Suprapubic skin (tissue), 4 donors: Measurements from ENCODE around the gene USP7. TPM values are rescaled to one million over a fixed set of nuclear protein-coding genes. Genes with fewer than 3 reads are reported as not detected.

Experiments
- DNase-seq, 2 donors: peaks; one replicate each; pipeline ENCODE4 v3.0.0-alpha.2; 2019; ENCODE audit warnings: low spot score in 2 of 2
- H3K27ac ChIP-seq: fragments of 200-600 bp; sonication (generic); one replicate; pipeline ENCODE4 v1.5.1; 2019
- H3K27me3 ChIP-seq: fragments of 200-600 bp; sonication (generic); one replicate; pipeline ENCODE4 v1.5.1; 2019
- H3K36me3 ChIP-seq: fragments of 200-600 bp; sonication (generic); one replicate; pipeline ENCODE4 v1.5.1; 2019
- H3K4me1 ChIP-seq: fragments of 200-600 bp; sonication (generic); one replicate; pipeline ENCODE4 v1.5.1; 2019
- H3K4me3 ChIP-seq: fragments of 200-600 bp; sonication (generic); one replicate; pipeline ENCODE4 v1.5.1; 2019; ENCODE audit warnings: mild to moderate bottlenecking
- H3K9me3 ChIP-seq: fragments of 200-600 bp; sonication (generic); one replicate; pipeline ENCODE4 v1.5.1; 2019
- EP300 ChIP-seq: sonication (generic); formaldehyde crosslinking; IDR thresholded peaks from one replicate; pipeline ENCODE4 v1.6.1; 2017; ENCODE audit warnings: antibody characterized with exemption
- POLR2A ChIP-seq, 2 donors: fragments of 450-650 bp; IDR thresholded peaks; one replicate each; pipeline ENCODE4 v1.6.1; 2017; ENCODE audit warnings: antibody characterized with exemption in 2 of 2, mild to moderate bottlenecking in 2 of 2, moderate library complexity in 2 of 2
- POLR2AphosphoS5 ChIP-seq, 3 donors: sonication (generic); formaldehyde crosslinking; IDR thresholded peaks; one replicate each; pipeline ENCODE4 v1.6.1; 2017; ENCODE audit warnings: antibody characterized with exemption in 3 of 3
- whole genome bisulfite sequencing: methylation state at CpG from one replicate; pipeline ENCODE4 v1.1.5; 2018; 5-methylcytosine and 5-hydroxymethylcytosine counted together
- total RNA-seq, 4 donors: library from RNA; depleted of rRNA; stranded (reverse); fragments of >200 nt; gene quantifications; one replicate each; pipeline ENCODE4 v1.1.0, GENCODE V29; 2016
- TF ChIP-seq, protein P1 (sequence below), 2 donors: fragments of 200-600 bp in 1 of 2; fragments of 450-650 bp in 1 of 2; sonication (generic) in 1 of 2; IDR thresholded peaks; one replicate each; pipeline ENCODE4 v1.5.1; 2016 to 2019; ENCODE audit warnings: antibody characterized with exemption in 2 of 2, mild to moderate bottlenecking in 1 of 2, moderate library complexity in 1 of 2

USP7 gene
- total RNA-seq, 4 donors from 2014 or later: 94.7 to 135 (median 119) TPM

DNA sequence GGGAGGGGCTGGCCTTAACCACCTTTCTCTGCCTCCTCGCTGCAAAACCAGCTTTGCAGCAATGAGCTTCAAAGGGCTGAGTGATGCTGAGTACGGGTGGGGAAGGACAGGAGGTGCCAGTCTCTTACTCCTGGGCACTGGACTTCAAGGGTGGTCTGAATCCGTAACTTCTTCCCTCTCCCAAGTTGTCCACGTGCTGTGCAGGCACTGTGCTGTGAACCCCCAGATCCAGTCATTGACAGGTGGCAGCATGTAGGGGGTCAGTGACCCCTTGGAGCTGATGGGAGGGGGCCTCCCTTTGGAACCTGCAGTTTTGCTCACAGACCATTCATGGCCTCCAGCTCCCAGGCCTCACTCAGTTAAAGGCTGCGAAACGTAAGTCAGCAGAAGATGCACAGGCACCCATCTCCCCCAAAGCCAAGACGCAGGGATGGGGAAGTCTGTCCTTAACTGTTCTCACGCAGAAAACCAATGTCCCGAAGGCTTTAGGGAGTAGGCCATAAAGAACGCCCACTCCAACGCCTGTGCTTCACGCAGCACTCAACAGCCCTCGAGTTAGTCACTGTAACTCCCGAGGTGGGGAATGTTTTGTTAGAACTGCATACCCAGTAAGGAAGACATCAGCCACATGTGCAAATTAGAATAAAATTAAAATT is 73.7 kb downstream of the USP7 start:
- peaks cover 10% of the 10 kb centered on the region for H3K4me1 ChIP-seq
- no peaks in the 10 kb centered on the region for H3K9me3 ChIP-seq
- no peak overlapping the region for H3K4me3 ChIP-seq
- no peaks in the 10 kb centered on the region for H3K27me3 ChIP-seq
- 80% methylated on average over 14 of the region's 14 CpGs for WGBS
- no peak for DNase-seq
- H3K27ac ChIP-seq: no peak overlapping the region
- TF ChIP-seq EP300 (no peak), POLR2AphosphoS5 (IDR thresholded peaks at IDR 0.05) (no peak), POLR2A (IDR thresholded peaks at IDR 0.05) (no peak)
- TF ChIP-seq, protein P1, sequence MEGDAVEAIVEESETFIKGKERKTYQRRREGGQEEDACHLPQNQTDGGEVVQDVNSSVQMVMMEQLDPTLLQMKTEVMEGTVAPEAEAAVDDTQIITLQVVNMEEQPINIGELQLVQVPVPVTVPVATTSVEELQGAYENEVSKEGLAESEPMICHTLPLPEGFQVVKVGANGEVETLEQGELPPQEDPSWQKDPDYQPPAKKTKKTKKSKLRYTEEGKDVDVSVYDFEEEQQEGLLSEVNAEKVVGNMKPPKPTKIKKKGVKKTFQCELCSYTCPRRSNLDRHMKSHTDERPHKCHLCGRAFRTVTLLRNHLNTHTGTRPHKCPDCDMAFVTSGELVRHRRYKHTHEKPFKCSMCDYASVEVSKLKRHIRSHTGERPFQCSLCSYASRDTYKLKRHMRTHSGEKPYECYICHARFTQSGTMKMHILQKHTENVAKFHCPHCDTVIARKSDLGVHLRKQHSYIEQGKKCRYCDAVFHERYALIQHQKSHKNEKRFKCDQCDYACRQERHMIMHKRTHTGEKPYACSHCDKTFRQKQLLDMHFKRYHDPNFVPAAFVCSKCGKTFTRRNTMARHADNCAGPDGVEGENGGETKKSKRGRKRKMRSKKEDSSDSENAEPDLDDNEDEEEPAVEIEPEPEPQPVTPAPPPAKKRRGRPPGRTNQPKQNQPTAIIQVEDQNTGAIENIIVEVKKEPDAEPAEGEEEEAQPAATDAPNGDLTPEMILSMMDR (IDR thresholded peaks at IDR 0.05): no peak
- H3K36me3 ChIP-seq: peaks cover 58% of the 10 kb centered on the region

- Histone ChIP-seq H3K4me1 (peaks cover 18% of the 10 kb centered on the region), H3K4me3 (no peak overlapping the region), H3K9me3 (no peaks in the 10 kb centered on the region), H3K27ac (no peak overlapping the region), H3K27me3 (peaks cover 4% of the 10 kb centered on the region), H3K36me3 (peaks cover 50% of the 10 kb centered on the region)
- TF ChIP-seq POLR2A (IDR thresholded peaks at IDR 0.05): no peak
- WGBS: 81% methylated on average over 19 of the region's 23 CpGs
- DNase-seq: no peak
Measured at GRCh38 chr16:8888951-8889892, 74.5 kb downstream of the USP7 start.

DNA sequence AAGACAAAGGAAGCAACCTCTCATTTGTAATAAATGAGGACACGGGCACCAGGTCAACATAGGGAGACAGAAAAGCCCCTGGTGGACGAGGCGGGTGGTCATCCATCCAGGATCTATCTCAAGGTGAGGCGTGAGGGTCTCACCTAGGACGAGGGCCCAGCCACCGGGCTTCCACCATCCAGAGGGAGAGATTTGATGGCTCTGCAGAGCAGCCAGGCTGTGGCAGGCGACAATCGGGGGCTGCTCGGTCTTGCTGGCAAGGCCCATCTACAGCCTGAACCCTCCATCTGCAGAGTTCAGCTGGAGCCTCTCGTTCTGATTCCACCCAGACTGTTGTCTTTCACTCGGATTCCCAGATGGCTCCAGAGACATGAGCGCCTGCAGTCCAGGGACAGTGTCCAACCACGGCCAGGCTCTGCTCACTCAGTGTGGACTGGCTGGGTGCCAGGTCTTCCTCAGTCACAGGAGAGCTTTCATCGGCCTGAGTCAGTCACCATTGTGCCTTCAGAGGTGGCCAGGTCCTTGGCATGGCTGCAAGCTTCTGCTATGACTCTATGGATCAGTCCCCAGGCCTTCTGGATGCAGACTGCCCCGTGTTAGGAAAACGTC is 75.7 kb downstream of the USP7 start:
- WGBS: 72% methylated on average over 9 of the region's 16 CpGs
- H3K27me3 ChIP-seq: peaks cover 6% of the 10 kb centered on the region
- no peak for DNase-seq
- no peak overlapping the region for H3K4me3 ChIP-seq
- peaks cover 18% of the 10 kb centered on the region for H3K4me1 ChIP-seq
- H3K27ac ChIP-seq: no peak overlapping the region
- TF ChIP-seq POLR2A (IDR thresholded peaks at IDR 0.05) (no peak), EP300 (no peak), POLR2AphosphoS5 (IDR thresholded peaks at IDR 0.05) (no peak)
- TF ChIP-seq, protein P1 (IDR thresholded peaks at IDR 0.05): no peak
- H3K9me3 ChIP-seq: no peaks in the 10 kb centered on the region
- peaks cover 39% of the 10 kb centered on the region for H3K36me3 ChIP-seq

DNA sequence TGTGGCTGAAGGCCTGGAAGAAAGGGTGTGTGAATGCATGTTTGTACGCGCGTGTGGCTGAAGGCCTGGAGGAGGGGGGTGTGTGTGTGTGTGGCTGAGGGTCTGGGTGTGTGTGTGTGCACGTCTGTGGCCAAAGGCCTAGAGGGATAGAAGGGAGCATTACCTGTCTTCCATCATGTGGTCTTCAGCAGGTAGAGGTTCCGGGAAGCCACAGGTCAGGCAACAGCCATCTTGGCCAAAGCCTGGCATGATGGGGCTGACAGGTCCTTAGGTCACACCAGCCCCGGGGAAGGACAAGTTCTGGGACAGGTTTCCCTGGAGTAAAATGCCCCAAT is 76.3 kb downstream of the USP7 start:
- peaks cover 6% of the 10 kb centered on the region for H3K27me3 ChIP-seq
- H3K4me1 ChIP-seq: peaks cover 18% of the 10 kb centered on the region
- no peak overlapping the region for H3K4me3 ChIP-seq
- H3K9me3 ChIP-seq: no peaks in the 10 kb centered on the region
- no peak overlapping the region for H3K27ac ChIP-seq
- WGBS: 87% methylated on average over 6 of the region's 6 CpGs
- DNase-seq: no peak
- no peak for TF ChIP-seq POLR2A (IDR thresholded peaks at IDR 0.05)
- TF ChIP-seq POLR2AphosphoS5 (IDR thresholded peaks at IDR 0.05): no peak
- TF ChIP-seq EP300: no peak
- TF ChIP-seq, protein P1 (IDR thresholded peaks at IDR 0.05): no peak
- H3K36me3 ChIP-seq: peaks cover 32% of the 10 kb centered on the region

DNA sequence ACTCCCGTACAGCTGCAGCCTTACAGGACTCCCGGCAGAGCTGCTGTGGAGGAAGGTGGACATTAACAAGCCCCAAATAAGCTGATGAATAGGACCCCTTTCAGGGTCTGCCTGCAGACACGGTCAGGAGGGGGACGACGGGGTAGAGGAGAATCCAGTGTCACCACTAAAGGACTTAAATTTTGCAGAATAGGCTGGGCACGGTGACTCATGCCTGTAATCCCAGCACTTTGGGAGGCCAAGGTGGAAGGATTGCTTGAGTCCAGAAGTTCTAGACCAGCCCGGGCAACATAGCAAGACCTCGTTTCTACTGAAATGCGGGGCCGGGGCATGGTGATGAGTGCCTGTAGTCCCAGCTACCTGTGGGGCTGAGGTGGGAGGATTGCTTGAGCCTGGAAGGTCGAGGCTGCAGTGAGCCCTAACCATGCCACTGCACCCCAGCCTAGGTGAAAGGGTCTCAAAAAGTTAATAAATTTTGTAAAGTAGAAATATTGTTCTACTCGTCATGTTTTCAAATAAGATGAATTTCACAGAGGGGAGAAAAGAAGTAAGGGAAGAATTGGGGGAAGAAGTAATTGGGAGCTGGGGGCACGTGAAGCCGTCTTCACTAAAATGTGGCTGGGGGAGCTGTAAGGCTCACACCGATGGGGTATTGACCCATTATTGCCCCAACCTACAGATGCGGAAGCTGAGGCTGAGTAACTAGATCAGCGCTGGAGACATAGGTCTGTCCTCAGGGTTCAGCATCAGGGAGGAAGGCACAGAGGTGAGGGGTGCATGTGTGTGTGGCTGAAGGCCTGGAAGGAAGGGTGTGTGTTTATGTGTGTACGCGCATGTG is 76.9 kb downstream of the USP7 start:
- Histone ChIP-seq H3K36me3 (peaks cover 26% of the 10 kb centered on the region), H3K27me3 (peaks cover 6% of the 10 kb centered on the region), H3K9me3 (no peaks in the 10 kb centered on the region), H3K4me3 (no peak overlapping the region), H3K4me1 (peaks cover 18% of the 10 kb centered on the region), H3K27ac (no peak overlapping the region)
- peak in 1 of 2 donors; percentile 39 for DNase-seq
- 64% methylated on average over 19 of the region's 19 CpGs for WGBS
- TF ChIP-seq, protein P1 (IDR thresholded peaks at IDR 0.05): no peak
- no peak for TF ChIP-seq POLR2AphosphoS5 (IDR thresholded peaks at IDR 0.05)
- TF ChIP-seq POLR2A (IDR thresholded peaks at IDR 0.05): no peak
- no peak for TF ChIP-seq EP300
